Activated gamma-delta T cell (primary cell): Measurements from ENCODE around the gene PHLDB2.

Experiments used
- DNase-seq: peaks from one replicate; lab custom pipeline; 2025; lab: John Stamatoyannopoulos, UW

The PHLDB2 gene

GRCh38 chr3:111851511-111851954, 7.5 kb upstream of the PHLDB2 start:
- DNase-seq, result no peak

DNA sequence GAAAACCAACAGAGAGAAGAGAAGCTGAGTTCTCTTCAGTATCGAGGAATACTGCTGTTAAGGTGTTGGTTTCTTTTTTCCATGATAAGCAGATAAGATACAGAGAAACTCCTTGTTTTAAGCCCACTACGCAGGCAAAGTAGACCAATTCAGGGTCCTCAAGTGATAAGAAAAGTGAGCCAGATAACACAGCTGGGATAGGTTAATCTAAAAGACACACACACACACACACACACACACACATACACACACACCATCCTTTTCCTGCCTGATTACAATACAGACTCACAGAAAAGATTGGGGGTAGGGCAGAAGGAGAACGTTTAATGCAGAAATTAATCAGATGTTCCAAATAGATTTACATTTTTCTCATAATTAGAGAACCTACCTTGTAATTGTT, 6.5 kb upstream of the PHLDB2 start:
- DNase-seq, result no peak

DNA sequence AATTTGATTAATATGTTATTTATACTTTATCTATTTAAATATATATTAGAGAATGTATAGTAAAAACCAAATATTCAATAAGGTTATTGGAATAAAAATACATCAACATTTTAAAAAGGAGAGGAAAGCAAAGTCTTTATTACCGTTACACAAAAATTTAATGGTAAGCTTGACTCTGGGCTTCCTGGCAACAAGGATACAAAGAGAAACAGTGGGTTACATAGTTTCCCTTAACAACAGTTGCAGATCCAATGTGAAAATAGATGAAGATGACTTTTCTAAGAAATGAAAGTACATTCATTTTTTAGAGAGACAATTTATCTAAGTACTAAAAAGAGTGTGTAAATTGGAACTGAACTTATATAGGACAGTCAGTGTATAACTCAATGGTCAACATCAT, 6.0 kb upstream of the PHLDB2 start:
- no peak for DNase-seq

DNA sequence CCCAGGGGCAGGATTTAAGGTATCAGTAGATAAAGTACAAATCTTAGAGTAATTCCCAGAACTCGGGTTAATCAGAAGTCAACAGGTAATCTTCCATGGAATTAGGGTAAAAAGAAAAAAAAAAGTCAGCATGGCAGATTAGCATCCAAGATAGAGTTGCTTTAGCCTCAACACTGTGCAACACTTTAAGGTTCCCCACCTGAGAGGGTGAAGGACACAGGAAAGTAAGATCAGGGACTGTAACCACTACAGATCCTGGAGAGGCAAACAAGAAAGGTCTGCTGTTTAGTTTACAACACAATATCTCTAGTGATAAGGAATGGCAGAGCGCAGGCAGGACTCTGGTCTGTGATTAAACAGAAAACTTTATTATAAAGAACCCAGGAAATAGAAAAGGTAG, 4.1 kb upstream of the PHLDB2 start:
- no peak for DNase-seq

DNA sequence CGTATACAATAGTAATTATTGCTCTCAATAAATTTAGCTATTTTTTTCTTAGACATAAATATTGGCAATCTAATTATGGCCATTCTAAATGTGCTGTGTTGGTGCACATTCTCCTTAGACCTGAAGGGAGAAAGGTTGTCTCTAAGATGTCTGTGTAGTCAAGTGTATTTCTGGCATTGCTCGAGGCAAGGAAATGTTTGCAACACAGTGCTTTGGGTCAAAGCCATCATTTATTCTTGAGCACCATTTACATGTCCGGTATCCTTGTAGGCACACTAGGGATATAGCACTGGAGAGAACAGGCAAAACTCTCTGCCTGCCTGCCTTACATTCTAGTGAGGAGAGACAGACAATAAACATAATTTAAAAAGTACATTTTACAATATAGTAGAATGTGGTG, 2.6 kb upstream of the PHLDB2 start:
- DNase-seq, result no peak

DNA sequence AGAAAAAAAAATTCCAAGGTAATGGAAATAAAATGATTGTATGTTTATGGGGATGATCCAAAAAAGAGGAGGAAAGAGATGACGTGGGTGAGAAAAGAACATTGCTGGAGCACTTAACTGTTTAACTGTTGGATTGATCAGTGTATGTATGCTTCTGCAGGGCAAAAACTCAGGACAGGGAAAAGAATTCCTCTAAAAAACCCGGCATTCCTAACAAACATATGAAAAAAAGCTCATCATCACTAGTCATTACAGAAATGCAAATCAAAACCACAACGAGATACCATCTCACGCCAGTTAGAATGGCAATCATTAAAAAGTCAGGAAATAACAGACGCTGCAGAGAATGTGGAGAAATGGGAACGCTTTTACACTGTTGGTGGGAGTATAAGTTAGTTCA, 1.6 kb upstream of the PHLDB2 start:
- DNase-seq, result no peak

DNA sequence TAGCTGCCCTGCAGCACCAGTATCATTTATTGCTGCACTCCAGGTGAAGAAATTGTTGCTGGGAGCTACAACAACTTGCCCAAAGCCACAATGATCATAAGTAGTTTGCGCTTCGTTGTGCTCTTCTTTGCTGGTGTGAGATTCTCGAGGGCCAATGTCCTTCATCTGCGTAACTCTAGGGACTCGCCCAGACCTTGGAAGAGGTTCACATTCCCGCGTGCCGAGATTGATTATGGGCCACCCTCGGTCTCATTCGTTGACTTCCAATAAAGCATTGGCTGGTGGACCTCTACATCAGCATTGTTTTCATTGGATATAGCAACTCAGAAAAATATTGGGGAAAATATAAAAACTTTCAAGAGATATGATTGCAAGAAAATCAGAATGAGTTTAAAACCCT, 423 bp upstream of the PHLDB2 start:
- DNase-seq, result no peak

DNA sequence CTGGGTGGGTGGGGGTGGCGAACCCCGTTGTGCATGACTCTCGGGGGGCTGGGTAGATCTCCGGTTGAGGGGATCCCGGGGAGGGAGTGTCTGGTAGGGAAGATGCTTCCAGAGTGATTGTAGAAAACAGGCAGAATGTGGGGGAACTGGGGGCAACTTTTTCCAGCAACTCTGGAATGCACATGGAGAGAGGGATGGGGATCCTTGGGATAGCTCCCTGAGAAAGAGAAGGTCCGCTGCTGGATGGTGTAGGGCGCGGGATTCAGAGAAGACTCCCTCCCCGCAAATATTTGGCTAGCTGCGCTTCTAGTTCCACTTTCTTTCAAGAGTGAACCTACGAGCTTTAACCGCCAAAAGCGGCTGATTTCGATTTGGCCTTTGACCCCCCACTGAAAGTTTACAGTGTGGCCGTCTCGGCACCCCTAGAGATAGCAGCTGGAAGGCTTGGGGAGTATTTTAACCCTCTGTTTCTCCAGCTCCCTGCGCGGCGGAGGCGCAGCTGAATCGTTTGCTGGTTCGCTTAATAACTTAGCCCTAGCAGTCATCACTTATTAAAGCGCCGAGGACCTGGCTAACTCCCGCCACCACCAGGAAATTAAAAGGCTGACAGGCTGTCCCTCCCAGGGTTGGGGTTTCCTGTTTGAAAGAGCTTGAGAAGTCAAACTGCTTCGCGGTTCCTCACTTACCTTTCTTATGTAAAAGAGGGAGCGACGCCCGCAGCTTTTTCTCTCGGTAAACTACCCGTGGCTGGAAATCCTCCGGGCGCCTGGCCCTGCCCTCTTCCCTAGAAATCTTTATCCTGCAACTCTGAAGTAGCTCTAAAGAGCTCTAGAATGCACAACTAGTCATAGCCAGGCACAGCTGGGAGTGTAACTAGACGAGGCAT, 1.2 kb downstream of the PHLDB2 start:
- DNase-seq, result peak; percentile 5

GRCh38 chr3:111861391-111861790, 2.3 kb downstream of the PHLDB2 start:
- DNase-seq, result no peak

DNA sequence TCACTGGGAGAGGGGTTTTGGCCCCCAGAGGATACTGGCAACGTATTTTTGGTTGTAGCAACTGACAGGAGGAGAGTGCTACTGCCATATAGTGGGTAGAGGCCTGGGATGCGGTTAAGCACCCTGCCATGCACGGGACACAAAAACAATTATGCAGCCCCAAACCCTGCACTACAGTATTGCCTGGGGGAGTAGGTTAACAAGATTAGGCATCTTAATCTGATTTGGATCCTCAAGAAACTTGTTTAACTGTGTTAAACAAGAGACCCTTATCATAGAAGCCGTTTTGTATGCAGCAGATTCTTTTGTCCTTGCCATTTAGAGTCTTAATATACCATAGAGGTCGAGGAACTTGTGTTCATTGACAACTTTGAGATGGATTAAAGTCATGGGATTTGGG, 3.4 kb downstream of the PHLDB2 start:
- DNase-seq, result no peak

DNA sequence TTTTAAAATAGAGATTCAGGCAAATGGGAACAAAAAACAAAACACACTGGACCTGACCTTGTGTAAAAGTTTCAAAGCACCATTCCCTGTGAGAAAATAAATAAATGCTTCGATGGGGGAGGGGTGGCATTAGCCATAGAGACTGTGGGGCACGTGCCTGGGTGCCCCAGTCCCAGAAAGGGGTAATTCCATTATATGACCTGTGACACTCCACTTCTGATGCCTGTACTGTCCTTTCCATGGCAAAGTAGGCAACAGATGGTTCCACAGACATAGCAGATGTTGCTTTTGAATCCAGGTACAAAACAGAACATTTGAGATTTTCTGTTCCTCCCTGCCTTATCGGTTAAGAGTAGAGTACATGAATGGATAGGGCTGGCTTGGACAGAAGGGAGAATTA, 3.9 kb downstream of the PHLDB2 start:
- DNase-seq, result no peak

DNA sequence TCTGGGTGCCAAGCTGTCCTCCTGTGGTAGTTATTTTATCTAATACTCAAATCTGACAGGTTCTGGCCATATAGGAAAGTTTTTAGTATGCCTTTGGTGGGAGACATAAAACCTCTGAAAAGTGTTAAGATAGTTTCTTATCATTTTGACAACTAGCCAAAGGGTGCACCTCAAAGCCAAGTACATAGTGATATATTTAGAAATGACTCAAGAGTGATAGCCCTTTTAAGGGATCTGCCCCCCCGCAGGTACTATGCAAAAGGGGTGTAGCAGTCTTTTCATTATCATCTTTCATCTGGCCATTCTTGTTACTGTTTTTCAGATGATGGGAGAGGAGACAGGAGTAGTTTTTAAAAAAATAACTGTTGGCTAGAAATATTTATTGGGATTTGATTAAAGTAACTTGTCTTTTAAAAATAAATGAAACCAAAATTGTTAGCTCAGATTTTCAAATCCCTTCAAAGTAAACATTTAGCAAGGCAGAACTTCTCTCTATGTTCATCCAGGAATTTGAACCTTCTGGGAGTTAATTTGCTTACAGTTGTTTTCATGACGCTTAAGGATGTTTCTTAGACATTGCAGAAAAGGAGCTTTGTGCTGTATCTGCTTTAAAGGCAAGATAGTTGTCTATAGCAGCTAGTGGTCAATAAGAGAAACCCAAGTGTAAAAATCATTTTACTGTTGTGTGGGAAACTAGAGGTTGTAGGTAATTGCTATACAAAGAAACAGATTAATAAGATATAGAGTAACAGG, 5.1 kb downstream of the PHLDB2 start:
- DNase-seq, result no peak

DNA sequence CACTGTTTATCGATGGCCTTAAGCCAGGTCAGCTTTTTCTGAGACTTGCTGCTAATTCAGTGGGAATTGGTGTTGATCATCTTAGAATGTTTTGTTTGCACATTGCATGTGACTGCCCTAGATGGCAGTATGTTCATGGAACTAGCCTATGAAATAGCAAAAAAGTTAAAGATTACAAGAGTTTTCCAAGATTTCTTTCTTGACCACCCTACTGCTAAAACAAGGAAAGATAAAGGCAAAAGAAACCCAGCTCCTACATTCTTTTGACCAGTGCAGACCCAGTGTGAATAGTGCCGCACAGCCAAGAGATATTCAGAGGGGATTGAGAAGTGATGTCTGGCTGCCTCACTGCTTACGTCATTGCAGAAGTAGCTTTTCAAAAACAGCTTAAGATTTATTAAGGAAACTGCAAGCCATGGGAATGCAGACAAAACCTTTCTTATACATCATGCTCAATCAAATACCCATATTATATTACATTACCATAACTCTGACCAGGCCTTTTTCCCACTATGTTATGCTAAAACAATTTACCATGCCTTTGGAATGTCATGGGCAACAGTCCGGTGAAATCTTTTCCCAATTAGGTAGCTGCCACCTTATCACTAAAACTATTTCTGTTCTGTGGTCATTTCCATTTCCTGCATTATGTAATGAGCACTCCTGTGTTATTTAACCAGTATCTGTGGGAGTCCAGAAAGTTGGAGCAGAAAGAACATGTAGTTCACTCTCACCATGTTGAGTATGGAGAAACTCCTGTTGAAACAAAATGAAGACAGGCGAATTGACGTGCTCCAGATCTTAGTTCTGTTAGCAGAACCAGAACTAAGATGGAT, 6.0 kb downstream of the PHLDB2 start:
- DNase-seq, result no peak

DNA sequence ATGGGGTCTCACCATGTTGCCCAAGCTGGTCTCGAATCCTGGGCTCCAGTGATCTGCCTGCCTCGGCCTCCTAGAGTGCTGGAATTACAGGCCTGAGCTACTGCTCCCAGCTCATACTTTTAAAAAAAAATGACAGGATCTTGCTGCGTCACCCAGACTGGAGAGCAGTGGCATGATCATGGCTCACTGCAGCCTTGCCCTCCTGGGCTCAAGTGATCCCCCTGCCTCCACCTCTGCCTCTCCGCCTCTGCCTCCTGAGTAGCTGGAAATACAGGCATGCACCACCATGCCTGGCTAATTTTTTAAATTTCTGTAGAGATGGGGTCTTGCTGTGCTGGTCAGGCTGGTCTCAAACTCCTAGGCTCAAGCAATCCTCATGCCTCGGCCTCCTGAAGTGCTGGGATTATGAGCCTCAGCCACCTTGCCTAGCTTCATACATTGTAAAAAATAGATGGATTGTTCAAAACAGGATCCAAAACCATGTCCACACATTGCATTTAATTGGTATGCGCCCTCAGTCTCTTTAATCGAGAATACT, 8.9 kb downstream of the PHLDB2 start:
- no peak for DNase-seq

- no peak for DNase-seq
Observed at GRCh38 chr3:111870620-111871019, 11.6 kb downstream of the PHLDB2 start.

- DNase-seq, result no peak
Observed at GRCh38 chr3:111871809-111872623, 13.0 kb downstream of the PHLDB2 start.

DNA sequence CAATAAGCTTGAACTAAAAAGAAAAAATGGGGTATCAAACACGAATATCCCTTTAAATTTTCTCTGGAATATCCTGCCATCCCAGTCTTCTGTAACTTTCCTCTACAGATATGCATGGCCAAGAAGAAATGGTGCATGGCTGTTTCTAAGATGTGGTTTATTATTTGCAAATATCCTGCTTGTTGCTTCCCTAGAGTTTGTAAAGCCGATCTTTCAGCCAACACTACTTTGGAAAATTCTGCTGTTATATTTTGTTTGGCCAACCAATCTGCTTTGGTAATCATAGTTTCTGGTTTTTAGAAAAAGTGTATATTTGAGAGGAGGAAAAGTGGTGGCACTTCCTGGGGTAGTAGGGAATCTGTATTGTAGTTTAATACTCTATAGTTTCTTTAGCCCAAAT, 13.9 kb downstream of the PHLDB2 start:
- DNase-seq, result no peak

GRCh38 chr3:111874177-111874820, 15.2 kb downstream of the PHLDB2 start:
- no peak for DNase-seq

DNA sequence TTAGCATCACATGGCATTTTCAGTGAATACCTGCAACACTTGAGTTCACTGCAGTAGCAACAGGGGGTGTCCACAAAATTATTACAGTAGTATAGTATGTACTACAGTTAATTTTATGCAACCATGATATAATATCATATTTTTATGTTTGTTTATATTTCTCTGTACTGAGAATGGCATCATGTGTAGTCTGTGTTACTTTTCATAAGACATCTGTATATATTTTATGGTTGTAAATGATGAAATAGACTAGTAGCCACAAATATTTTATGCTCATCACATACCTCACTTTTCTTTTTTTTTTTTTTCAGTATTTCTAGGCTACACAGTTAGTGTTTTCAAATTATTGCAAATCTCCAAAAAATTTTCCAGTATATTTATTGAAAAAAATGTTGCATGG, 22.4 kb downstream of the PHLDB2 start:
- DNase-seq, result no peak

DNA sequence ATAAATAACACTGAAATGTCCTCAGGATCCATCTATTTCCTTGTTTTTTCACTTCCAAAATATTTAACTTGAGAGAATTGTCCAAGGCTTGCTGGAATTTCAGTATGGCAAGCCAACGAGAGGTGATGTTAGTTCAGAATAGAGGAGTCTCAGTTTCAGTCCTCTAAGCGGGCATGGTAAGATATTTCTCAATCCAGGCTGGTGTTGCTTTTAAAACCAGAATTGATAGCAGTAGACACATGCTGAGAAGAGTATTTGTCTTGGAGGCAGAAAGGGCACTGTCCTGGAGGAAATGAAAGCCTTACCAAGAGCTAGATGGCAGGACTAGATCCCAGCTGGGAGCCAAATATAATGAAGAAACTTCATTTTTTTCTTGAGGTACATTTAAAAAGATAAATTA, 23.1 kb downstream of the PHLDB2 start:
- no peak for DNase-seq

GRCh38 chr3:111882799-111883198, 23.7 kb downstream of the PHLDB2 start:
- no peak for DNase-seq
